Activated T-helper 1 cell treated with anti-CD3 and anti-CD28 coated beads, Interleukin-12 subunit alpha, Interleukin-12 subunit beta, Interleukin-2, Interleukin-4 antibody, amounts not matched to agents 30 ng/mL and 10 ng/mL and 1 ng/mL, durations not matched to agents 14 hours and 24 hours and 36 hours (primary cell): Measurements from ENCODE around the gene CHMP2B. TPM values are rescaled to one million over a fixed set of nuclear protein-coding genes. Genes with fewer than 3 reads are reported as not detected.
"Not testable (repeated sequence)": the region's sequence is repeated elsewhere in the genome, so short reads cannot be mapped to it uniquely, and the experiment has no call there.

Source experiments
- DNase-seq: peaks from one replicate; pipeline ENCODE4 v3.0.0; 2021; ENCODE audit warnings: low spot score
- H3K27ac Mint-ChIP-seq: one replicate; pipeline ENCODE4 v1.8.0; 2021; ENCODE audit warnings: mild to moderate bottlenecking, mixed read lengths
- H3K27me3 Mint-ChIP-seq: one replicate; pipeline ENCODE4 v1.8.0; 2022; ENCODE audit warnings: mild to moderate bottlenecking, moderate library complexity, mixed read lengths; ENCODE audit not compliant: insufficient read depth
- H3K36me3 Mint-ChIP-seq: one replicate; pipeline ENCODE4 v1.8.0; 2021; ENCODE audit warnings: low read depth, mixed read lengths
- H3K4me1 Mint-ChIP-seq: one replicate; pipeline ENCODE4 v1.8.0; 2021; ENCODE audit warnings: low read depth, mixed read lengths
- H3K4me3 Mint-ChIP-seq: one replicate; pipeline ENCODE4 v1.8.0; 2021; ENCODE audit warnings: mild to moderate bottlenecking, moderate library complexity, mixed read lengths
- H3K9me3 Mint-ChIP-seq: one replicate; pipeline ENCODE4 v1.8.0; 2021; ENCODE audit warnings: mixed read lengths
- intact Hi-C: fragments of 100-400 bp; cut with micrococcal nuclease; formaldehyde crosslinking; loops from one replicate; pipeline ENCODE4 v1.15.1; 2024
- total RNA-seq: library from RNA; stranded (reverse); gene quantifications from 2 replicates; pipeline ENCODE4 v1.2.3, GENCODE V29; 2022

Gene CHMP2B
- total RNA-seq, 1 donor from 2014 or later: 28.2 TPM

DNA sequence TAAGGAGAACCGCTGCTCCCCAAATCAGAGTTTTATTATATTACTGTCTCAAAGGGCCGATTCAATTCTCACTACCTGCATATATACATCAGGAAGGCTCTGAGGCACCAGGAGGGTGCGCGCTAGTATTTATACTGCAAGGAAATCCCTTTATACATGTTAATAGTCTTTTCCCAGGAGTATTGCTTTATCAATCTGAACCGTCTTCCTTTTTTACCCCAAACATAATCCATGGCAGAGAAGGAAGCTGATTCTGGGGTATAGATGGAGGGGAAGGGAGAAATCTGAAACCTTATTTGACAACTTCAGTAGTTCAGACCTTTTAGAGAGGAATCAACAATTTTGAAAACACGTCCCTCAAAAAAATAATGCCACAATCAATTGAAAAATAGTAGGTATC is 49.4 kb downstream of the CHMP2B start, which contains the start of gene POU1F1:
Gene POU1F1 (minus strand): TSS at position 101 of the 400 bp plus-strand sequence. CDS start 122 bp downstream, outside the sequence.
- Mint-ChIP-seq H3K36me3 (no peaks in the 10 kb centered on the region), H3K4me3 (no peak within 1 kb of the TSS), H3K4me1 (peaks cover 16% of the 10 kb centered on the region), H3K27me3 (peaks cover 3% of the 10 kb centered on the region), H3K27ac (no peak within 1 kb of the TSS), H3K9me3 (no peaks in the 10 kb centered on the region)
- intact Hi-C loops: no loop called here
- no peak for DNase-seq

DNA sequence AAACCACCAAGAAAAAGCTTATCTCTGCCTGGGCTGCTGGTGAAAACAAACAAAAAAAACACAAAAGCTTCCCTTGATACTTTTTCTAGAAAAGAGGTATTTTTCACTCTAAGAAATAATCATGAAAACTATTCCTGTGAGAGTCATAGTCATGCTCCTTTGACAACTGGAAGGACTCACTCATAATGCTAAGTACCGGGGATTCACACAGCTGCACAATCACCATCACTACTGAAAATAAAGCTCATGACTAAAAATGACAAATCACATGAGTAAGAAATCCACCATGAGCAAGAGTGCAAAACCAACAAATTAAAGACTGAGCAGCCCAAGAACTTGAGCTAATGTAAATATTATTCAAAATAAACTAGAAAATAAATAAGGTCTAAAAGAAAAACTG is 59.9 kb downstream of the CHMP2B start:
- DNase-seq: no peak
- Mint-ChIP-seq H3K36me3 (no peaks in the 10 kb centered on the region), H3K4me1 (peaks cover 8% of the 10 kb centered on the region), H3K9me3 (no peaks in the 10 kb centered on the region), H3K27me3 (peaks cover 5% of the 10 kb centered on the region), H3K27ac (no peak overlapping the region), H3K4me3 (no peak overlapping the region)
- intact Hi-C loops: no loop called here

DNA sequence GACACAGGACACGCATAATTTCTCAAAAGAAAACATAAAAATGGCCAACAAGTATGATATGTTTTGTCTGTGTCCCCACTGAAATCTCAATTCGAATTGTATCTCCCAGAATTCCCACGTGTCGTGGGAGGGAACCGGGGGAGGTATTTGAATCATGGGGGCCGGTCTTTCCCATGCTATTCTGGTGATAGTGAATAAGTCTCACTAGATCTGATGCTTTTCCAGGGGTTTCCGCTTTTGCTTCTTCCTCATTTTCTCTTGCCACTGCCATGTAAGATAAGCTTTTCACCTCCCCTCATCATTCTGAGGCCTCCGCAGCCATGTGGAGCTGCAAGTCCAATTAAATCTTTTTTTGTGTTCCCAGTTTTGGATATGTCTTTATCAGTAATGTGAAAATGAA is 61.3 kb downstream of the CHMP2B start:
- Mint-ChIP-seq H3K27me3 (peaks cover 3% of the 10 kb centered on the region), H3K4me1 (peaks cover 8% of the 10 kb centered on the region), H3K4me3 (no peak overlapping the region), H3K27ac (no peak overlapping the region), H3K36me3 (no peaks in the 10 kb centered on the region), H3K9me3 (no peaks in the 10 kb centered on the region)
- no peak for DNase-seq
- intact Hi-C loops: no loop called here

DNA sequence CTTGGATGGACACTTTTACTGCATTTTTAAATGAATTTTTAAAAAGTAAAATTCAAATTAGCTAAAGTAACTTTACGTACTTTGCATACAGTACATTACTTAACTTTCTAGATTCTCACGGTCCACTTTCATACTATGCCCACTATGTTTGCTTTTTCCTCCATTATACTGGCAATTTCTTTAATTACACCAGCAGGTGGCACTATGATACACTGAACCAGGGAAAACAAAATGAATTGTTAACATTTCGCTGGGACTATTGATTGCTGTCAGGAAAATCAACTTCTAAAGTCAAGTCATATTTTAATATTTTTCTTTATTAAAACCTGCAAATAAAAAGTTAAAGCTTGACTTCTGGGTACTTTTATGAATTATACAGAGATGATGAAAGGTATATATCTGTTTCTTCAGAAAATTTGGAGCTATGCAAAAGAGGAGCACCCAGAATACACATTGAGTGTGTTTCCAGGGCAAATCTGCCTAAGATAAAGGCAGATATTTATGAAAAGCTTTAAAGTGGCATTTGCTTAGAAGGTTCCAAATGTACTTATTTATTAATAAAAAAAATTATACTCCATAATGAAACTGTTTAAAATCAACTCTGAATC is 71.1 kb downstream of the CHMP2B start:
- H3K36me3 Mint-ChIP-seq: no peaks in the 10 kb centered on the region
- no peaks in the 10 kb centered on the region for H3K4me1 Mint-ChIP-seq
- H3K27ac Mint-ChIP-seq: no peak overlapping the region
- intact Hi-C loops: loop anchor here (1.0 to 5.0 kb wide), 5 partner anchors 34 to 705 kb away; no protein-coding TSS in a partner anchor
- no peaks in the 10 kb centered on the region for H3K9me3 Mint-ChIP-seq
- peaks cover 11% of the 10 kb centered on the region for H3K27me3 Mint-ChIP-seq
- DNase-seq: no peak
- no peak overlapping the region for H3K4me3 Mint-ChIP-seq

DNA sequence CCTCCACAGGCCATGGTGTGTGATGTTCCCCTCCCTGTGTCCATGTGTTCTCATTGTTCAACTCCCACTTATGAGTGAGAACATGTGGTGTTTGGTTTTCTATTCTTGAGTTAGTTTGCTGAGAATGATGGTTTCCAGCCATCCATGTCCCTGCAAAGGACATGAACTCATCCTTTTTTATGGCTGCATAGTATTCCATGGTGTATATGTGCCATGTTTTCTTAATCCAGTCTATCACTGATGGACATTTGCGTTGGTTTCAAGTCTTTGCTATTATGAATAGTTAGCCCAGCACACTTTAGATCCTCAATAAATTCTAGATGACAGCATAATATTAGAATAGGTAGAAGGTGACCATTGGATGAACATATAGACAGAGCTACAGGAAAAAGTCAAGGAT is 77.9 kb downstream of the CHMP2B start:
- intact Hi-C loops, H3K9me3 Mint-ChIP-seq, H3K27ac Mint-ChIP-seq, DNase-seq, H3K4me3 Mint-ChIP-seq, H3K4me1 Mint-ChIP-seq, H3K36me3 Mint-ChIP-seq: not testable (repeated sequence)
- peaks cover 13% of the 10 kb centered on the region for H3K27me3 Mint-ChIP-seq

Other genes with a start within 250 kb of the CHMP2B start
- gene VGLL3, start 236.2 kb upstream of the CHMP2B start, total RNA-seq: not detected in 2 replicates
- not detected in 2 replicates for gene POU1F1, start 49.3 kb downstream of the CHMP2B start, total RNA-seq